Caki2 (cell line): ENCODE results near the gene ZDHHC23. TPM values are rescaled to one million over a fixed set of nuclear protein-coding genes. Genes with fewer than 3 reads are reported as not detected.

ENCODE experiments used
- DNase-seq: peaks from one replicate; pipeline ENCODE4 v3.0.0-alpha.2; 2015; ENCODE audit warnings: low read depth
- in situ Hi-C: cut with HindIII; loops from 2 replicates; pipeline ENCODE4 v1.10.0; 2016; ENCODE audit warnings: low sequenced_read_pairs, low pct_unique_long_range_greater_than_20kb, mixed read lengths
- total RNA-seq: library from RNA; depleted of rRNA; stranded (reverse); fragments of >200 nt; shearing (Covaris generic); gene quantifications from 2 replicates; pipeline ENCODE4 v1.2.3, GENCODE V29; 2014; ENCODE audit warnings: low replicate concordance; rRNA removed

Gene ZDHHC23
- total RNA-seq, 1 experiment from 2014 or later: 2.9 TPM

- in situ Hi-C loops: no loop called here
- DNase-seq: no peak
These were observed 32.1 kb downstream of the ZDHHC23 start for GRCh38 chr3:113979916-113980315.

- in situ Hi-C loops: no loop called here
- DNase-seq: no peak
These were observed 34.0 kb downstream of the ZDHHC23 start for GRCh38 chr3:113981803-113982202.

GRCh38 chr3:113983544-113983943, 35.7 kb downstream of the ZDHHC23 start:
- in situ Hi-C loops: no loop called here
- no peak for DNase-seq

- in situ Hi-C loops: no loop called here
- DNase-seq: no peak
These were observed 37.7 kb downstream of the ZDHHC23 start for GRCh38 chr3:113985541-113985940.

- in situ Hi-C loops: no loop called here
- no peak for DNase-seq
These were observed 57.7 kb downstream of the ZDHHC23 start for GRCh38 chr3:114005481-114005880.

- in situ Hi-C loops: no loop called here
- DNase-seq: no peak
These were observed 63.4 kb downstream of the ZDHHC23 start for GRCh38 chr3:114011059-114011797.

Other genes with a start within 250 kb of the ZDHHC23 start
- gene NAA50, start 201.8 kb upstream of the ZDHHC23 start, total RNA-seq: 10.9 and 24.0 TPM in 2 replicates
- 27.7 and 32.1 TPM in 2 replicates for gene ATP6V1A, start 201.0 kb upstream of the ZDHHC23 start, total RNA-seq
- 0.38 and 7.1 TPM in 2 replicates for gene GRAMD1C, start 109.2 kb upstream of the ZDHHC23 start, total RNA-seq
- gene CCDC191, start 108.5 kb downstream of the ZDHHC23 start, total RNA-seq: 0.14 and 0.23 TPM in 2 replicates
- gene QTRT2, start 108.7 kb downstream of the ZDHHC23 start, total RNA-seq: 25.0 and 31.2 TPM in 2 replicates
- not detected in 2 replicates for gene DRD3, start 231.0 kb downstream of the ZDHHC23 start, total RNA-seq